Heart left ventricle (tissue), 16 donors: ENCODE data around the gene FANCE. TPM values are rescaled to one million over a fixed set of nuclear protein-coding genes. Genes with fewer than 3 reads are reported as not detected.

Experiments used
- ATAC-seq, 4 donors: fragments of 200-7000 bp; cut with Tn5 transposase; one replicate each; pipeline ENCODE4 v1.9.1; 2020 to 2022; ENCODE audit warnings: moderate library complexity in 4 of 4, mild to moderate bottlenecking in 3 of 4, moderate number of reproducible peaks in 1 of 4
- DNase-seq, 5 donors: peaks; one replicate each; pipeline ENCODE4 v3.0.0-alpha.2; 2020
- H3K27ac ChIP-seq, 12 donors: fragments of 200-600 bp; sonication (generic) in 4 of 12; one replicate each; pipeline versions ENCODE4 v1.5.0 to v1.8.0; 2016 to 2022; ENCODE audit warnings: mild to moderate bottlenecking in 2 of 12
- H3K27me3 ChIP-seq, 9 donors: fragments of 200-600 bp; sonication (generic) in 2 of 9; one replicate each; pipeline versions ENCODE4 v1.5.1 to v1.8.0; 2016 to 2022; ENCODE audit warnings: mild to moderate bottlenecking in 3 of 9
- H3K36me3 ChIP-seq, 9 donors: fragments of 200-600 bp; sonication (generic) in 2 of 9; one replicate each; pipeline versions ENCODE4 v1.5.0 to v1.8.0; 2018 to 2022; ENCODE audit warnings: mild to moderate bottlenecking in 2 of 9
- H3K4me1 ChIP-seq, 12 donors: fragments of 200-600 bp; sonication (generic) in 4 of 12; one replicate each; pipeline versions ENCODE4 v1.5.0 to v1.8.0; 2016 to 2022; ENCODE audit warnings: mild to moderate bottlenecking in 3 of 12
- H3K4me3 ChIP-seq, 12 donors: fragments of 200-600 bp; sonication (generic) in 4 of 12; one replicate each; pipeline versions ENCODE4 v1.5.0 to v1.8.0; 2017 to 2022; ENCODE audit warnings: mild to moderate bottlenecking in 9 of 12, moderate library complexity in 4 of 12
- H3K9me3 ChIP-seq, 12 donors: fragments of 200-600 bp; sonication (generic) in 4 of 12; one replicate each; pipeline versions ENCODE4 v1.5.0 to v1.8.0; 2016 to 2022; ENCODE audit warnings: mild to moderate bottlenecking in 1 of 12
- POLR2A ChIP-seq, 2 donors: fragments of 450-650 bp; IDR thresholded peaks; one replicate each; pipeline ENCODE4 v1.6.1; 2017; ENCODE audit warnings: antibody characterized with exemption in 2 of 2, mild to moderate bottlenecking in 2 of 2, moderate library complexity in 2 of 2
- whole genome bisulfite sequencing, 4 donors: extraction: QIAGEN DNeasy Blood & Tissue Kit in 2 of 4; methylation state at CpG; one replicate each; pipeline versions ENCODE4 v1.1.5 to v1.1.7; 2013 to 2018; 5-methylcytosine and 5-hydroxymethylcytosine counted together
- intact Hi-C, 10 donors: fragments of 100-400 bp; cut with DNase I; formaldehyde crosslinking; loops; one replicate each; pipeline versions ENCODE4 v1.11.1 to v1.14.2; 2022
- polyA plus RNA-seq, 2 donors: library from polyadenylated mRNA; stranded (reverse); fragments of 200-250 nt; gene quantifications; one replicate each; pipeline ENCODE4 v1.2.3, GENCODE V29; 2013
- total RNA-seq, 9 donors: library from RNA; depleted of rRNA in 2 of 9; stranded (reverse); fragments of >200 nt in 2 of 9; fragmentation: NEBNext Ultra II Directional in 3 of 9; extraction: Animal tissue kit (Norgen Biotek cat#: 25700) in 3 of 9; gene quantifications; one replicate each; pipeline versions ENCODE4 v1.1.0 to v1.2.4, GENCODE V29; 2016 to 2023
- TF ChIP-seq, protein P1 (sequence below), 12 donors: fragments of 200-600 bp; sonication (generic) in 4 of 12; IDR thresholded peaks; one replicate each; pipeline versions ENCODE4 v1.5.0 to v1.8.0; 2018 to 2022; ENCODE audit warnings: antibody characterized with exemption in 12 of 12, mild to moderate bottlenecking in 5 of 12
- donor health status: ischemic (EF 13 %, LVEDD 7.1; RV severe dilation, severe dysfunction).
- donor health status: healthy with polysubstance abuse.
- donor health status: DM: no; HTN: yes; CAD: no.
- donor health status: DM: no; HTN: no; CAD: no.
- donor health status: ischemic (EF 25% LVEDD 6.9; RV normal size, moderate dysfunction).
- donor health status: ischemic (EF 25% LVEDD 5.7; RV mildly dilated, moderate dysfunction).
- donor health status: healthy.
- donor health status: DM: yes; HTN: yes; CAD: no.
- donor health status: ischemic (EF 35%, LVEDD 5.7; RV mildly dilated, moderate dysfunction).
- donor health status: nonischemic (EF 11% LVEDD 7.7; RV severe dilation, severe dysfunction).
- donor health status: DM: yes; HTN: yes; CAD: no.
- donor health status: PGD.
- donor health status: ischemic (EF 29% LVEDD 5.4; RV normal size, mild dysfunction).
- donor health status: nonischemic (EF 23%, LVEDD 6.1; RV moderate dilation, normal function).

FANCE gene
- total and polyA plus RNA-seq, 11 donors, result 1.3 to 4.6 (median 3.6) TPM

DNA sequence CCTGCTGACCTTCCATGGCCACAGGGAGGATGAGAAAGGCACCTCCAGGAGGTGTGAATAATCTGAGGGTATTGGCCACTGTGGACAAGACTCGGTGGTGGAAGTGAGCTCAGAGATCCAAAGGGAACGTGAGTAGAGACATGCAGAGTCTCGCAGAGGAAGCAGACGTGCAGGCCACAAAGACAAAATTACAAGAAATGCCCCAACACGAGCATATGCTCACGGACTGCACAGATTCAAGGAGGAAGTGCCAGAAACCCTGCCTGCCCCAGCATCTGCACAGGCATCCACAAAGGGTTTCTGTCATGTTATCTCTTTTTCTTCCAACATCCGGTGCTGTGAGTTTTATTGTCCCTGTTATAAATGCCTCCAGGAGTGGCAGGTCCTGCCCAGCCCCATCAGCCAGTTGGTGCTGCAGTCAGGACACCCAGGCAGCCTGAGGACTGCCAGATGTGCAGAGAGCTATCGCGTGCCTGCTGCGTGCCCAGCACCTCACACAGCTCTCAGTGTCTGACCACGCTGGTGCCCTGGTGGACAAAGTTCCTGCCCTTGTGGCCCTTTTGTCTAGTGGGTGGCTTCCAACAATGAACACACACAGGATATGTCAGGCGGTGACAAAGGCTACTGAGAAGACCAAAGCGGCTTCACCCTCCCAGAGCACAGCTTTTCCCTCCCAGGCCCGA lies 34.0 kb upstream of the FANCE start:
- ATAC-seq (peak in 1 of 4 donors; percentile 20), DNase-seq (peak in 1 of 5 donors; percentile 35)
- intact Hi-C loops, result loop anchor here in 1 of 10 donors (10.0 kb wide), 1 partner anchor 73 kb away; the partner anchor contains the start of gene PPARD
- Histone ChIP-seq H3K36me3 (peaks cover 0 to 64% (median 33%) of the 10 kb centered on the region in 9 donors), H3K27me3 (no peaks in the 10 kb centered on the region), H3K4me1 (peaks cover 0 to 30% (median 10%) of the 10 kb centered on the region in 12 donors), H3K9me3 (no peaks in the 10 kb centered on the region), H3K4me3 (no peak overlapping the region), H3K27ac (peak overlapping the region in 1 of 12 donors; percentile 69)
- 82 to 93% (median 86%) methylated on average over 12 to 14 of the region's 14 CpGs for WGBS, 4 donors
- TF ChIP-seq, protein P1, sequence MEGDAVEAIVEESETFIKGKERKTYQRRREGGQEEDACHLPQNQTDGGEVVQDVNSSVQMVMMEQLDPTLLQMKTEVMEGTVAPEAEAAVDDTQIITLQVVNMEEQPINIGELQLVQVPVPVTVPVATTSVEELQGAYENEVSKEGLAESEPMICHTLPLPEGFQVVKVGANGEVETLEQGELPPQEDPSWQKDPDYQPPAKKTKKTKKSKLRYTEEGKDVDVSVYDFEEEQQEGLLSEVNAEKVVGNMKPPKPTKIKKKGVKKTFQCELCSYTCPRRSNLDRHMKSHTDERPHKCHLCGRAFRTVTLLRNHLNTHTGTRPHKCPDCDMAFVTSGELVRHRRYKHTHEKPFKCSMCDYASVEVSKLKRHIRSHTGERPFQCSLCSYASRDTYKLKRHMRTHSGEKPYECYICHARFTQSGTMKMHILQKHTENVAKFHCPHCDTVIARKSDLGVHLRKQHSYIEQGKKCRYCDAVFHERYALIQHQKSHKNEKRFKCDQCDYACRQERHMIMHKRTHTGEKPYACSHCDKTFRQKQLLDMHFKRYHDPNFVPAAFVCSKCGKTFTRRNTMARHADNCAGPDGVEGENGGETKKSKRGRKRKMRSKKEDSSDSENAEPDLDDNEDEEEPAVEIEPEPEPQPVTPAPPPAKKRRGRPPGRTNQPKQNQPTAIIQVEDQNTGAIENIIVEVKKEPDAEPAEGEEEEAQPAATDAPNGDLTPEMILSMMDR (IDR thresholded peaks at IDR 0.05), result no peak
- no peak for TF ChIP-seq POLR2A (IDR thresholded peaks at IDR 0.05)

GRCh38 chr6:35419417-35419816 lies 32.7 kb upstream of the FANCE start:
- H3K27me3 ChIP-seq, result no peaks in the 10 kb centered on the region
- ATAC-seq (no peak), DNase-seq (no peak)
- 60 to 71% (median 64%) methylated on average over 5 of the region's 5 CpGs for WGBS, 4 donors
- no peak overlapping the region for H3K4me3 ChIP-seq
- no peaks in the 10 kb centered on the region for H3K9me3 ChIP-seq
- H3K4me1 ChIP-seq, result peaks cover 0 to 30% (median 10%) of the 10 kb centered on the region in 12 donors
- H3K27ac ChIP-seq, result peak overlapping the region in 1 of 12 donors; percentile 11
- intact Hi-C loops, result loop anchor here in 1 of 10 donors (10.0 kb wide), 1 partner anchor 75 kb away; the partner anchor contains the start of gene PPARD
- TF ChIP-seq POLR2A (IDR thresholded peaks at IDR 0.05), result no peak
- TF ChIP-seq, protein P1 (IDR thresholded peaks at IDR 0.05), result no peak
- peaks cover 0 to 62% (median 43%) of the 10 kb centered on the region in 9 donors for H3K36me3 ChIP-seq

DNA sequence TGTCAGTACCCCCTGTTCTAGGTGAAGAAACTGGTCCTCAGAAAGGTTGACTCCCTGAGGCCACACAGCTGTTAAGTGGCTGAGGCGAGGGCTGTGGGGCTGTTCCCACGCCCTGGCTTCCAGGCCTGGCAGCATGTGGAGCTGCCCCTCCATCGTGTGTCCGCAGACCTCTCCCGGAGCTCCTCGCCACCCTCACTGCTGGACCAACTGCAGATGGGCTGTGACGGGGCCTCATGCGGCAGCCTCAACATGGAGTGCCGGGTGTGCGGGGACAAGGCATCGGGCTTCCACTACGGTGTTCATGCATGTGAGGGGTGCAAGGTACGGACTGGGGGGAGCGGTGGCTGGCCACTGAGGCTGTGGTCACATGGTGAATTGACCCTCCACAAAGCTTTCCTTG lies 32.2 kb upstream of the FANCE start:
- peaks cover 0 to 68% (median 47%) of the 10 kb centered on the region in 9 donors for H3K36me3 ChIP-seq
- DNase-seq (no peak), ATAC-seq (no peak)
- no peak overlapping the region for H3K27ac ChIP-seq
- H3K9me3 ChIP-seq, result no peaks in the 10 kb centered on the region
- intact Hi-C loops, result loop anchor here in 1 of 10 donors (10.0 kb wide), 1 partner anchor 75 kb away; the partner anchor contains the start of gene PPARD
- WGBS, 4 donors, result 94 to 97% (median 95%) methylated on average over 13 to 14 of the region's 14 CpGs
- H3K27me3 ChIP-seq, result no peaks in the 10 kb centered on the region
- no peak overlapping the region for H3K4me3 ChIP-seq
- TF ChIP-seq POLR2A (IDR thresholded peaks at IDR 0.05), result no peak
- TF ChIP-seq, protein P1 (IDR thresholded peaks at IDR 0.05), result no peak
- peaks cover 0 to 30% (median 7%) of the 10 kb centered on the region in 12 donors for H3K4me1 ChIP-seq

GRCh38 chr6:35425284-35425683 lies 26.9 kb upstream of the FANCE start:
- ATAC-seq (no peak), DNase-seq (no peak)
- Histone ChIP-seq H3K27me3 (no peaks in the 10 kb centered on the region), H3K27ac (peak overlapping the region in 1 of 12 donors; percentile 37), H3K36me3 (peaks cover 0 to 59% (median 51%) of the 10 kb centered on the region in 9 donors), H3K4me1 (peaks cover 0 to 17% (median 0%) of the 10 kb centered on the region in 12 donors), H3K4me3 (no peak overlapping the region), H3K9me3 (peaks cover 0 to 23% (median 12%) of the 10 kb centered on the region in 12 donors)
- no peak for TF ChIP-seq POLR2A (IDR thresholded peaks at IDR 0.05)
- TF ChIP-seq, protein P1 (IDR thresholded peaks at IDR 0.05), result no peak
- WGBS, 4 donors, result 78 to 93% (median 81%) methylated on average over 3 of the region's 3 CpGs
- intact Hi-C loops, result no loop called here
